ENCODE data around the gene RAMACL.

The RAMACL gene

DNA sequence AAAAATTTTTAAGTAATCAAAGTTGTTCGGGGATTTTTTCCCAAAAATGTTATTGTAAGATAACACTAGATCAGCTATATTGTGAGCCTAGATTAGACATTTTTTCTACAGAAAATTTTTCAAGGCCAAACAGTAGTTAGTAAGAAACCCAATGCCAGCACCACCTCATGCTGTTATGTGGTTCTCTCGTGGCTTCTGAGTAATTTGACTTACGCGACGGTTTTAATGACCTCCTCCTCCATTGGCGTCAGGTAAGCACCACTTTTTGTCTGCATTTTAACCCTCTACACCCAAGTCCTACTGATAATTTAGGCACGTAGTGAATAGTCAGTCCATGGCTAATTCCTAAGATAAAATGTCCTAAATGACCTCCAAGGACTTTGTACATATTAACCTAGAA is 30.9 kb upstream of the RAMACL start:
- DNase-seq = no peak

DNA sequence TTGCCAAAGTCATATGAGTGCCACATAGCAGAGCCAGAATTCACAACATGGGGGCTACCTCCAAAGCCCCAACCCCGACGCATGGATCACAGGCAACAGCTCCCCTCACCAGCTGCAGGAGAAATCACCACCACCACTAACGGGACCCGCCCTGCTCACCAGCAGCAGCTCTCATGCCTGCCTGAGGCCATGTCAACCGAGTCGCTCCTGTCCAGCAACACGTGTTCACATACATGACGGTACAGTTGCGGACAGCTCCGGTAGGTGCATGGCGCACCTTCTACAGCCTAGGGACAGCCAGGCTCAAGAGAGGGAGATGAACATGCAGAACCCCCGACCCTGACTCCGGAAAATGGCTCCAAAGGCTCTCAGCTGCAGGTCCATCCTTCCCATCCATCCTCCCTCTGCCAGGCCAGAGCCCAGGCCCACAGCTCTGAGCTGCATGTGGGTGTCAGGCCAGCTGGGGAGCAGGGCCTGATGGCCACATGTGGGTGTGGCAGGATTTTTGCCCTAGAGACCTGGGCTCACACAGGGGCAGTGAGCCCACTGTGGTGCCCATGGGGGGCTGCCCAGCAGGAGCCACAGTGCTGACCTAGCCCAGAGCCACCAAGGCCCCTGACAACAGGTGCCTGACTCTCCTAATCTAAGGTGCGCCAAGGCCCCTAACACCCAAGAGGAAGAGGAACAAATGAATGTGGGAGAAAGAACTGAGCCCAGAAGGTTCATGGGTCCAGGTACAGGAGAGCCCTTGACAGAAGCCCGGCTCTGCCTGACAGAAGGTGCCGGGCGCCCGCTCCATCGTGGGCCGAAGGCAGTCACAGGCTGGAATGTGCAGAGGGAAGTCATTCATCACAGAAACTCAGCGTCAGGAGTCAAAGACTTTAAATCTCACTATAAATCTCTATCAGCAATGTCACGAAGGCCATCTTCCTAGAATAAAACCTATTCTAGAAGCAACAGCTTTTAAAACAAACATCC is 30.1 kb upstream of the RAMACL start:
- DNase-seq = no peak

- no peak for DNase-seq
Measured at GRCh38 chr6:166615059-166615770, 28.7 kb upstream of the RAMACL start.

DNA sequence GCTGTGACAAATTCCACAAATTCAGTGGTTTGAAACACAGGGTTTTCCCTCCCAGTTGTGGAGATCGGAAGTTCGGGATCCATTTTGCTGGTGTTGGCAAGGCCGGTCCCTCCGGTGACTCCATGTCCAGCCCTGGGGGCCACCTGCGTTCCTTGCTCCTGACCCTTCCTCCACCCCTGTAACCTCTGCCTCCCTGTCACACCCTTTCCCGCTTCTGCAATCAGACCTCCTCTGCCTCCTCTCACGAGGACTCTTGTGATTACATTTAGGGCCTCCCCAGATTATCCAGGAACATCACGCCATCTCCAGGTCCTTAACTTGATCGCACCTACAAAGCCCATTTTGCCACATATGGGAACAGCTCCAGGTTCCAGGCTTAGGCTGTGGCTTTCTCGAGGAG is 28.1 kb upstream of the RAMACL start:
- DNase-seq = no peak

GRCh38 chr6:166614171-166614583 is 27.7 kb upstream of the RAMACL start:
- no peak for DNase-seq

GRCh38 chr6:166613027-166613426 is 26.5 kb upstream of the RAMACL start:
- no peak for DNase-seq

DNA sequence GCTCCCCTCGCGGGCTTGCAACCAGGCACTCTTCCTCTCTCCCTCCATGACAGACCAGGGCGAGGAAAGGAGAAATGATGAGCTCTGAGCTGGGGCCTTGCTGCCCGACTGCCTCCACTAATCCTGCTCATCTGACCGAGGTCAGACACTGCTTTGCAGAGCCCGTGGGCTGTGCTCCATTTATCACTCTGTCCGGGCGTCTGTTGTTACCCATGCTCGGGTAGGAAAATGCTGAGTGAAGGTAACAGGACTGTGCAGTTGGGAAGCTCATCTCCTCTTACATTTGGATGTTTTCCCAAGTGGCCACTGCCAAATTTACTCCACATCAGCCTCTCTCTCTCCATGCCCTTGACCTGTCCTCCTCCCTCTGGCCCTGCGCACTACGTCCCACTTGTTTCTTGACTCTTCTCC is 26.0 kb upstream of the RAMACL start:
- DNase-seq = no peak

- no peak for DNase-seq
Measured at GRCh38 chr6:166611631-166612030, 25.2 kb upstream of the RAMACL start.

- DNase-seq = no peak
Measured at GRCh38 chr6:166610069-166610468, 23.6 kb upstream of the RAMACL start.

DNA sequence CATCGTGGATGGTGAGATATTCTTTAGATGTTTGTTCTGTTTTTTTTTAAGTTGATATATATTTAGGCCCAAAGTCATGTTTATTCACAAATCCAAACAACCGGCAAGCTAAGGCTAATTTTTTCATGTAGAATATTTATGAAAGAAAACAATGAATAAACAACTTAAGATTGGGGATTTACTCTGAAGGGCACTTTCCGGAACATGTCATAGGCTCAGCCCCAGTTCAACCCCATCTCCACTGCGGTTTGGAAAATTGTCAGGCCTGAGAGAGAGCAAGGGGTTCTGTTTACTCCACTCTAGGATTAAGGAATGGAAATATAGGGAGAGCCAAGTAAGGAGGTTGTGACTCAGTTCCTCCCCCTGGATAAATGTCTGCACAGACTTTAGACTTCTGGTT is 22.3 kb upstream of the RAMACL start:
- no peak for DNase-seq

DNA sequence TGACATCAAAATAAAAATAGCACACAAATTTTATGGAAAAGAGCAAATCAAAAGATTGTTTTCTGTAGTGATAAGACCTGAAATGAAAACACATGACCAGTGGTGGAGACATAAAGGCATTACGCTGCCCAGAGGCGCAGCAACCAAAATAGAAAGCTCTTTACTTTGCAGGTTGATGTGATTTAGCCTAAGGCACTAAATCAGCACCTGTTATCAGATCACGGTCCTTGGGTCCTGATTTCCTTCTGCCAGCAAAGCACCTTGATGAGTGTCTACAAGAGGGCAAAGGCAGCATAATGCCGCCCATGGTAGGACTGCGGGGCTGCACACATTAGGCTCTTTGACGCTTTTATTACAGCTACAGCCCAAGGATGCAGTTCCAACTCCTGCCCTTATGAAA is 19.3 kb upstream of the RAMACL start:
- no peak for DNase-seq

- no peak for DNase-seq
Measured at GRCh38 chr6:166604911-166605310, 18.4 kb upstream of the RAMACL start.

DNA sequence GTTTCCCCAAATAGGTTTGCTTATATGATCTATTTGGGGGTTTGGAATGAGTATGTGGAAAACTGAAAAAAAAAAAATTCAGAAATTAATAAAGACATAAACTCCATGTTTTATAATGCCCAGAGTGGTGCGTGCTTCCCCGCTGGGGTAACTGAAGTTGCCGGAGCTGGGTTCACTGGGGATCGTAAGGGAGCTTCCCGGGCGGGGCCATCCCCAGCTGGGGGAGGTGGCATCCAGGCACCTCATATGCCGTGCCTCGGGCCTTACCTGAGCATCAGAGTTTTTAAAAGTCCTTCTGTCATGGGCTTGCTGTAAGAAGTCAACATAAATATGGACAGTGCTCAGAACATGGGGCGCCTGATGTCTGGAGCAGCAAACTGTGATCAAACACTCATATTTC is 17.9 kb upstream of the RAMACL start:
- DNase-seq = no peak

DNA sequence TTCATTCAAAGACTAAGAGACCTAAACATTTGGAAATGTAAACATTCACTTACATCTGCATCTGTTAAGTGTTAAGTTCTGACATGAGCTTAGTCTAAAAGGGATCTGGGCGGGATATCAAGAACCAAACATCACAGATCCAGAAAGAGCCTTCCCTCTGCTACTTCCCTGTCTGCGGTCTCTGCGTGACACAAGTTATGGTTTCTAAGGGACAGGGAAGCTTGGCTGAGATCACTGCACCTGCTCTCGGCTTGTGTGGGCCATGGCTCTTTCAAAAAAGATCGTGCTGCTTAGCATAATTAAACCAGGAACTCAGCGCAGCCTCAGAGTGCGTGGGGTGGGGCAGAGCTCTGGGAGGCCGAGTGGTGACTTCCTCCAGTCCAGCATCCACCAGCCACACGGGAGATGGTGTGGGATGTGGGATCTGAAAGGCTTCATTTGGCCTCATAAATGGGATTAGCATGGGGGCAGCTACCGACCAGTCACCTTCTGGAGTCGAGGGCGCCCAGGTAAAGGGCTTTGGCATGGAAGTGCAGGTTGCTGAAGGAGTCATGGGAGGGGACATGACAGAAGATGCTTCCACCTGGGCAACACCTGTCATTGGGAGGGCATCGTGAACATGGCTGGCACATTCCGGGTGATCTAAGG is 16.7 kb upstream of the RAMACL start:
- no peak for DNase-seq

- no peak for DNase-seq
Measured at GRCh38 chr6:166601956-166602355, 15.5 kb upstream of the RAMACL start.

- no peak for DNase-seq
Measured at GRCh38 chr6:166600931-166601330, 14.5 kb upstream of the RAMACL start.

DNA sequence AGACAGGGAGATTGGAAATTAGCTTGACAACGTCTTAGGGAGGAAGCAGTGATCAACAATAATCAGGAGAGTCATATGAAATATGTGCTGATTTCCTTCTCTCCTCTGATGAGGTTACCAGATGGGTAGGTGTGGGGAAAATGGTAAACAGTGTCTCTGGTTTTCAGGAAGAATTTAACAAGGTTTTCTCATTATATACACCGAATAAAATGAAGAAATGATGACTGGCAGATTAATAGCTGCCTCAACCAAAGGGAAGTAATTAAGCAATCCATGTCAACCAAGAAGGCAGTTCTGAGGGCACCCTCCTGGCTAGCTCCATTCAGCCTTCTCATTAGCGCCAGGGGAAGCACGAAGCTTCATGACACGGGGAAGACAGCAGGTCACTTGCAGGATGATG is 12.7 kb upstream of the RAMACL start:
- no peak for DNase-seq

DNA sequence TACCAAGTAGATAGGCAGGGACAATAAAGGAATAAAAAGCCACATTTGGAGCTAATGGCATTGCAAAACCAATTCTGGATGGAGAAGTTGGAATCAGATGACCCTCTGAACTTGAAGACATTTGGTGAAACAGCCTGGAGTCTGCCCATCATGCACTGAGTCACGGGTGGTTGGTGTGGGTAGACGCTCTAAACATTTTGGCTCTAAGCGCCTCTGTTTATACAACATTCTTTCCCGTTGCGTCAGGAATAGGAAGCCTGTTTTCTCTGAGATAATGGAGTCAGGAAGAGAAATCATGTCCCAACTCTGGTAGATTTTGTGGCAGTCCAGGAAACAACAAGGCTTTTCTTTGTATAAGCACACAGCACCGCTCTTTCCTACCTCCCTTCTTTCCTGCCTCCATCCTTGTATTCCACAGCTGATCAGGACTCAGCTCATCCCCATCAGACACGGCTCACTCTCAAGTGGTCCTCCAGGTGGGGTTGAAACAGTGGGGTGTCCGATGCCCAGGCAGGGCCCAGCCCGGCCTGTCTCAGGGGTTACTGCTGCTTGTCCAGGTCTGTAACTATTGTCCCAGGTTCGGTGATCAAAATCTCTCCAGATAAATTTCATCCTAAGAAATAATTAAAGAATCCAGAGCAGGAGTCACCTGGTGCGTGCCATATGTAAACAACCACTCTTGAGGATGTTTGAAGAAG is 12.1 kb upstream of the RAMACL start:
- DNase-seq = no peak

GRCh38 chr6:166597711-166598440 is 11.4 kb upstream of the RAMACL start:
- DNase-seq = no peak

- no peak for DNase-seq
Measured at GRCh38 chr6:166596776-166597507, 10.5 kb upstream of the RAMACL start.

- DNase-seq = no peak
Measured at GRCh38 chr6:166595949-166596348, 9.5 kb upstream of the RAMACL start.

All from CD4-positive, alpha-beta T cell treated with Interleukin-6 for 4 hours (primary cell).